IPS-NIHi7 (cell line): ENCODE results near the gene CD99.
A peak's percentile ranks its signal among the peaks of the same experiment; 100 is the strongest.

Experiments
- DNase-seq: peaks from one replicate; pipeline ENCODE4 v3.0.0; 2012; ENCODE audit warnings: mixed read lengths; ENCODE audit errors: extremely low spot score

Gene CD99, protein sequence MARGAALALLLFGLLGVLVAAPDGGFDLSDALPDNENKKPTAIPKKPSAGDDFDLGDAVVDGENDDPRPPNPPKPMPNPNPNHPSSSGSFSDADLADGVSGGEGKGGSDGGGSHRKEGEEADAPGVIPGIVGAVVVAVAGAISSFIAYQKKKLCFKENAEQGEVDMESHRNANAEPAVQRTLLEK

DNA sequence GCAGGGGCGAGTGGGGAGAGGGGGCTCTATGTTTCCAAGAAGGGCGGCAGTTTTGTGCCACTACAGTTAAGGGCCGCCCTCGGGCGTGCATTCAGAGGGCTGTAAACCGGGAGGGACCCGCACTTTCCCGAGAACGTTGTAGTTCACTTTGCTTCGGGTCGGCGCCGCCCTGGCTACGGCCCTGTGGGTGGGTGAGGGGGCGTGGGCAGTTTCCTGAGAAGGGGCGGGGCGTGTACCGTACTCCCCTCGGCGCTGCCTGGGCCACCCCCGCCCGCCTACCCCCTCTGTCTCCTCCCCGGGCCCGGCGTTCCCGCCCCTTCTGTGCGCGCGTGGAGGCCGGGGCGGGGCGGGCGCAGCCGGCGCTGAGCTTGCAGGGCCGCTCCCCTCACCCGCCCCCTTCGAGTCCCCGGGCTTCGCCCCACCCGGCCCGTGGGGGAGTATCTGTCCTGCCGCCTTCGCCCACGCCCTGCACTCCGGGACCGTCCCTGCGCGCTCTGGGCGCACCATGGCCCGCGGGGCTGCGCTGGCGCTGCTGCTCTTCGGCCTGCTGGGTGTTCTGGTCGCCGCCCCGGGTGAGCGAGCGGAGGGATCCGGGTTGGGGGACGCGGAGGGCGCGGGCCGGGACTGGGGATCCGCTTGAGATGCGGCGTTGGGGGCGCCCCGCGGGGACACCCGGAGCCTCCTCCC is at the start of gene CD99:
Gene CD99, plus strand, starts transcription at position 440 of the 687 bp plus-strand sequence. Its CDS starts 66 bp downstream, at position 506.
- peak; percentile 87 for DNase-seq

DNA sequence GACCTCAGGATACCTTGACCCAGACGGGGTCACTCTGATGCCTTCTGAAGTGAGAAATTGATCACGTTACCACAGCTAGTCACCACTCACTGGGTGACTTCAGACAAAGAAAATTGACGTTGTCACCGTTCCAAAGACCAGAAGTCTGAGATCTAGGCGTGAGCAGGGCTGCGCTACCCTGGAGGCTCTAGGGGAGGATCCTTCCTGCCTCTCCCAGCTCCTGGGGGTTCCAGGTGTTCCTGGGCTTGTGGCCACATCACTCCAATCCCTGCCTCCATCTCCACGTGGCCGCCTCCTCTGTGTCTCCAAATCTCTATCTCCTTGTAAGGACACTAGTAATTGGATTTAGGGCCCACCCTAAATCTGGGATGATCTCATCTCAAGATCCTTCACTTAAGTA is 48.9 kb upstream of the CD99 start:
- no peak for DNase-seq

DNA sequence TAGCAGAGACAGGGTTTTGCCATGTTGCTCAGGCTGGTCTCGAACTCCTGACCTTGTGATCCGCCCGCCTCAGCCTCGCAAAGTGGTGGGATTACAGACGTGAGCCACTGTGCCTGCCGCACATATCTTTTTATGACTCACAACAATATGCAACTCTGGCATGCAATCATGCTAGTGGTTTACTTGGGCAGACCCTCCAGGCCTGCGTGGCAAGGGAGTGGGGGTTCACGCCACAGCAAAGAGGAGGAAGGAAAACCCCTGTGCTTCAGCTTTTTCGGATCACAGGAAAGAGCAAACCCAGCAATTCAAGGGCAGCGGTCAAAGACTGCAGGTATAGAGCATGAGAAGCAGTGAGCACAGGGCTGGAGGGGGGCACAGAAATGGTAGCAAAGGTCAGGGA is 48.3 kb upstream of the CD99 start:
- DNase-seq = no peak

DNA sequence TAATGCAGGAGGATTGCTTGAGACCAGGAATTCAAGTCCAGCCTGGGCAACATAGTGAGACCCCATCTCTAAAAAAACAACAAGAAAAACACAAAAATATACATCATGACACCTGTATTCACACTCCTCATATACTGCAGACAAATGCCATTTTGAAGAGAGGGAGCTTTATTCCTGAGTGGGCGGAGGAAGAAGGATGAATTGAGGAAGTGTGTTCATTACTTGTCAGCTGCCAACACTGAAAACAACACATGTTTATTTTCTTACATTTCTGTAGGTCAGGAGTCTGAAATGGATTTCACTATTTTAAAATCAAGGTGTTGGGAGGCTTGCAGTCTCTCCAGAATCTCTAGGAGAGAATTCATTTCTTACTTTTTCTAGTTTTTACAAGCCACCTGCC is 47.2 kb upstream of the CD99 start:
- no peak for DNase-seq

DNA sequence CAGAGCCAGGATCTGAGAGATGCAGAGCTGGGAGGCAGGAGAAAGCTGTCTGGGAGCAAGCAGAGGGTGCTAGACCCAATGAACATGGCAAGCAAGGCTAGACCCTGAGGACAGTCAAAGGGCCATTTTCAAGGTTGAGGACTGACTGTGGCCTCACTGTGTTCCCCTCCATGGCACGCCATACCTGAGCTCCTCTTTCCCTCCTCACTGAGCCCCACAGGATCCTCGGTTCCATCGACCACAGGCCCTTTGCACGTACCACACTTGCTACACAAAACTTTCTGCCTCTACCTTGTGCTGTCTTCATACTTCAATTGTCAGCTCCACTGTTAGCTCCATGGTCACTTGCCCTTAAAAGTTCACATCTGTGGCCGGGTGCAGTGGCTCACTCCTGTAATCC is 45.5 kb upstream of the CD99 start:
- no peak for DNase-seq

DNA sequence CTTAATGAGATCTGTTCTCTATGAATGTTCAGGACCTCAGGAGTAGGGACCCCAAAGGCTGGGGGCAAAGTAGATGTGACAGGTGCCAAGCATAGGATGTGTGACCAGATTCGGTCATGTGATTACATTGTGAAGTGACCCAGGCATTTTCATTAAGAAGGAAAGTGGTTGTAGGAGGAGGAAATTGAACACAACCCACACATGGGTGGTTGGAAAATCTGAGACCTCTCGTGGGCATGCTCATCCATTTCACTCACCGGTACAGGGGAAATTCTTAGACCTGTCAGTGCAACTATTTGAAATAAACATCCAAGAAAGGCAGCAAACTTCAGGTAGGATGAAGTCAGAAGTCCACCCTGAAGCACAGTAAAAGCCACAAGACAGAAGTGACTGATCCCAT is 43.5 kb upstream of the CD99 start:
- DNase-seq = no peak

DNA sequence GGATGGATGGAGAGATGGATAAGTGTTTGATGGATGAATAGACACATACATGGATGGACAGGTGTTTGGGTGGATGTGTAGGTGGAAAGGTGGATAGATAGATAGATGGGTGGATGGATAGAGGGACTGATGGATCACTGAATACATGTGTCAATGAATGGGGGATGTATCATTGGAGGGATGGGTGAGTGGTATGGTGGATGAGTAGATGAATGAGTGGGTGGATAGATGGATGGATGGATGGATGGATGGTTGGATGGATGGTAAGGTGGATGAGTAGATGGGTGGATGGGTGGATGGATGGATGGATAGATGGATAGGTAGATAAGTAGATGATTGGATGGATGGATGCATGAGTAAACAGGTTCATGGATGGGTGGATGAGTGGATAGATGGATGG is 41.1 kb upstream of the CD99 start:
- DNase-seq = no peak

DNA sequence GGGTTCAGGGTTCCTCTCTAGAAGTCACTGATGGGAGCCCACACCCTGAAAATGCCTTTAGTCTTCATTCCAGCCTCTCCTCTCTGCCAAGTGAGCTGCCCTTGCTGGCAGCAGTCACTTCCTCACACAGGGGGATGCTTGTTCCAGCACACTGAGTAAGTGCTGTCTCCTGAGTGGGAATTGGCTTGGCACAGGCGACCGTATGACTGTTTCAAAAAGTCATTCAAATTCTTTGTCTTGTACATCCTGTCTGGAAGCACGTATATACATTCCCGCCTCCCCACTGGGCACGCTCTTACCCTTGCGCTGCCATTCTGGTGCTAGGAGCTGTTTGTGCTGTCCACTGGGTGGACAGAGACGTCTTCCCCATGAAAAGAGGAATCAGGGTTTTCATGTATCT is 40.2 kb upstream of the CD99 start:
- no peak for DNase-seq

DNA sequence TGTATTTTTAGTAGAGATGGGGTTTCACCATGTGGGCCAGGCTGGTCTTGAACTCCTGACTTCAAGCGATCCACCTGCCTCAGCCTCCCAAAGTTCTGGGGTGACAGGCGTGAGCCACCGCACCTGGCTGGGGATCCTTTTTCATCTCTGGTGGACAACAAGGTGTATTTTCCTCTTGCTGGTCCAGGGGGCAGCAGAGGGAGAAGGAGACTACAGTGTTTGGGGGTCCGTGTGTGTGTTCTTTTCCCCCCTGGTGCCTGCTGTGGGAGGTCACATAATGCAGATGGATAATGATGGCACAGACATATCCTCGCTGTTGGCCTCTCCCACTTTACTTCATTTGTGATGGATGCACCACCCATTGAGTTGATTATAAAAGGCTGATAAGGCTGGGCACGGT is 39.0 kb upstream of the CD99 start:
- peak; percentile 47 for DNase-seq

DNA sequence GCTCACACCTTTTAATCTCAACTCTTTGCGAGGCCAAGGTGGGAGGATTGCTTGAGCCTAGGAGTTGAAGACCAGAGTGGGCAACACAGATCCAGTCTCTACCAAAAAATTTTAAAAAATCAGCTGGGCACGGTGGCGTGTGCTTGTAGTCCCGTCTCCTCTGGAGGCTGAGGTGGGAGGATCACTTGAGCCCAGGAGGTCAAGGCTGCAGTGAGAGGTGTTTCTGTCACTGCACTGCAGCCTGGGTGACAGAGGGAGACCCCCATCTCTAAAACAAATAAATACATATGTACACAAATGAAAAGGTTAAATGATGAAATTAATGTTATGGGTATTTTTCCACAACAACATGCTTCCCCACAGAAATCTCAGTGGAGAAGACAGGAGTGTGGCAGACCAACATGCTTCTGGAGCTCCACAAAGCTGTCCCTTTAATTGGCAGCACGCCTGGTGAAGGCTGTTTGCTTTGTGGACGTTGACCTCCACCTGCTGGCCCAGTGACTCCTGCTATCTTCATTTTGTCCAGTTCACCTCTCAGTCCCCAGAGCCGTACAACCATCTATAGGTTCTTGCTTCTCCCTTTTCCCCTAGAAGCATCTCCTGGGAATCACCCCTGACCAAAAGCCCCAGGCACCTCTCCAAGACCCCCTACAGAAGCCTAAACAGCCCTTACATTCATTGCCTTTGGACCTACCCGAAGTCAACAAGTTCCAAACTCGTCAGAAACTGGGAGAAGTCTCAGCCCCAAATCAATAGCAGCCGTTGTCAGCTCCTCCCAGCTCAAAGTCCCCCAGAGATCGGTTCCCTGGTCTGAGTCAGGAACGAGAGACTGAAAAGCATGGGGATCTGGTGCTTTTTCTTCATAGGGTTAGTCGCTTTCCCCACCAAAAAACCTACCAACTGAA is 36.4 kb upstream of the CD99 start:
- no peak for DNase-seq

DNA sequence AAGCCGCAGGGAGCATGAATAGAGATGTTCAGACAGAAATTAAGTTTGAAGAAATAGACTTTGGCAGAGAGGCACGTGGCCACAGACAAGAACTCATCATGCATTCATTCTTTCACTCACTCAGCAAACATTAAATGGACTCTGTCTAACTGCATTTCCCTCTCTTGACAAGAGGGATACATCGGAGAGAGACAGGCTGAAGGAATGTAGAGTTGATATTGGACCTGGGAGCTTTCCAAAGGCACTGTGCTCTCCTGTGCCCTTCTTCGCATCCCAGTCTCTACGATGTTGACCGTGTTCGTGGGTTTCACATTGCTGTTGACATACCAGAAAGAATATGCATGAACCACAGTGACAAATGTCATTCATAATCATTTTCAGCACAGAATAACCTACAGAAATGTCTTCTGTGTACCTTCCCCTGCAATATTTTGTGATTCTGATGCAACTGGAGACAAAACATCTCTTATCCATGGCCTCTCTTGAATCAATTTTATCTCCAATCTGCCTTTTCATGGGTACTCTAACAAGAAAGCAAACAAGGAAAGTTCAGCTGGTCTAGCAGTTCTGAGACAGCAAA is 34.7 kb upstream of the CD99 start:
- no peak for DNase-seq

DNA sequence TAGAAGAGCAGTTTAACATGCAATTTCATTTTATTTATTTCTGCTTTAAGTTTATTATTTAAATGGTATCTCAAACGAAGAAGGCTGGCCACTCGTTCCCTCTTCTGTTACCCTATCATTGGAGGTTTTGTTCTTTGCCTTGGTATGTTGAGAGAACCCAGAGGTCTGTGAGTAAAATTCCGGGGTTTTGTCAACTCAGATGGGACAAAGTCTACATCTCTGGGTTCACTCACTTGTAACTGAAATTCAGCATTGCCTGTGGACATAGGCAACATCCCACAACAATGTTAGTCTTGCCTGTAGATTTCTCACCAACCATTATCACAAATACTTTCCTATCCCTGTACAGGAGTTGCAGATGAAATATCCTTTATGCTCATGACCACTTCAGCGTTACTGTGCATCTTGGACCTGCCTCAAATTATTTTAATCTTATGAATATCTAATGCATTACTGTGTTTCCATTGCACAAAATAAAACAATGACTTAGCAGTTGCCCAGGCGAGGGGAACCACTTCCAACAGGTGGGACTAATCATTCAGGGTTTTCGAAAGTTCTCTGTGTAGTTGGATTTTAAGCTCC is 33.5 kb upstream of the CD99 start:
- DNase-seq = no peak

DNA sequence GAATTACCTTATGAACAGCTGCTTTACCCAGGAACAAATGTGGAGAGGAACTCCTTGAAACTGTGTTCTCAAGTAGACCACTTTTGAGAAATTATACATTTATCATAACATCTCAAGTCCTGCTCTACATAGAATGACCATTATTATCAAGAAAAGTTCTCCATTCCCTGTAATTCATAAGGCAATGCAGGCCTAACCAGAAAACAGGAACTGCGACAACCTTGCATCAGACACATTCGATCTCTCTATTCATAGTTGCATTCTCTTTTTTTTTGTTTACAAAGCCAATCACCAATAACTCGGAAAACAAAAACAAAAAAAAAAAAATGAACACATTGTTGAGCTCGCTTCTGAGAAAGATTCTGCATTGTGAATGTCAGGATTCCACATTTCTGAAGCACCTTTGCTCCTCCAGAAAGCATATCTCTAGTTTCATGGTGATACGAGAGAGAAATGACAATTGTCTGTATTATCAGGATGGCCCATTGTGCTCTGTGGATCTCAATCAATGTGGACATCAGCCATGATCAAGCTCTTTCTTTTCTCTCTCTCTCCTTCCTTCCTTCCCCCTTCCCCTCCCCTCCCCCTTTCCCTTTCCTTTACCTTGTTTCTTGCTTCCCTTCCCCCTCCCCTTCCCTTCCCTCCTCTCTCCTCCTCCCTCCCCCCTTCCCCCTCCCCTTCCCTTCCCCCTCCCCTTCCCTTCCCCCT is 32.4 kb upstream of the CD99 start:
- DNase-seq = no peak

DNA sequence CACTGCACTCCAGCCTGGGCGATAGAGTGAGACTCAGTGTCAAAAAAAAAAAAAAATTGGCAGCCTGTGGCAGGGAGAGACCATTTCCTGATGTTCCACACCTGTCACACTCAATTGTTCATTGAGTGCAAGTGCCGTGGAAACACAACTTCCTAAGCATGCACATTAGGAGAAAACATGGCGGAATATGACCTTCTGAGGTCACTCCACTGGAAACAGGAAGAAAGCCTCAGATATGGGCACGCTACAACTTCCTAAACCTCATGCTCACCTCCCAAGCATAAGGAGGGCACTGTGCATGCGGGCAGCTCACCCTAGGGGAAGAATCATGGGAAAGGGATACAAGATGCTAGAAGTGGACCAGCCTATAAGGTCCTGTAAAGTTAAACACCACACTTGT is 28.5 kb upstream of the CD99 start:
- DNase-seq = no peak

DNA sequence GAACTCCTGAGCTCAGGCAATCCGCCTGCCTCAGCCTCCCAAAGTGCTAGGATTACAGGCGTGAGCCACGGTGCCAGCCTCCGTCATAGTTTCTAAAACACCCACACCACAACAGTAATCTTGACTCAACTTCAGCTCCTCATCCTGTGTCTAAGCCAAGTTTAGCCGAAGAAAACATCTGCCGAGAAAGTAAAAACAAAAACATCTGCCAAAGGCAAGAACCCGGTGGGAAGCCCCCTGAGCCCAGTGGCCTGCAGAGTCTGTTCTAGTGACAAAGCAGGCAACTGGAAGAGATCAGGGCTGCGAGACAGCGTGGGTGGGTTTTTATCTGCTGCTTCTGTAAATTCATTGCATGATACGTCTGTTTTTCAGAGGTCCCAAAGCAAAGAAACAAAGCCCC is 26.6 kb upstream of the CD99 start:
- DNase-seq = peak; percentile 32

DNA sequence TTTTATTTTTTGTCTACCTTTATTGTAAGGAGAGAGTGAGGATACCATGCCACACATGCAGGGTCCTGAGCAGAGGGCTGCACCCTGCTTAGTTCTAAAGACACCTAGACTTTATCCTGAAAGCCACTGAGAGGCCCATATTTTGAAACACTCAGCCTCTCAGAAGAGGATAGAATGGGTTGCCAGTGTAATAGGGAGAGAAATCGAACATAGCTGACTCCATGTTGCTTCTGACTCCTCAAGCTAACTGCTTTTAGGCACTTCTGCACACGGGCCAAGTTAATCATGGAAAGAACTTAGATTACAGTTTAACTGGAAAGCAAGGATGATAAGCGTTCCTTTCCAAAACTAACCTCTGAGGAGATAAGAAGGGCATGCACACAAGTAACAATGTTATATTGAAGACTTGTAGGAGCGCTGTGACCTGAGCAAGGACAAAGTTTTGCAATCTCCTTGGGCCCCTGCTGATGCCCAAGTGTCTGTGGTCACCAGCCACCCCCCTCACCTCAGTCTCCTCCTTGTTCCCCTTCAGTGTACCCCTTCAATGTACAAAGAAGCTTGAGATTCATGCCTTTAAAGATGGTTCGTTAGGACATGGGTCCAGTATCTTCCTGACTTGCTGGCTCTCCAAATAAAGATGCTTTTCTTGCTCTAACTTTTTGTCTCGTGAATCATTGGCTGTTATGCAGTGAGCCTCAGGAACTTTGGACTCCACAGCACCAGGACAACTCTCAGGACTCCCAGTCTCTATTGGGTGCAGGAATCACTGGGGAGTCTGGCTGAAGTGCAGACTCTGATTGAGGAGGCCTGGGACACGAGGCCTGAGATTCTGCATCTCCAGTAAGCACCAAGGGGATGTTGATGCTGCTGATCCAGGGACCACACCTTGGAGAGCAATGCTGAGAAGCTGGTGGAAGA is 25.4 kb upstream of the CD99 start:
- DNase-seq = no peak

DNA sequence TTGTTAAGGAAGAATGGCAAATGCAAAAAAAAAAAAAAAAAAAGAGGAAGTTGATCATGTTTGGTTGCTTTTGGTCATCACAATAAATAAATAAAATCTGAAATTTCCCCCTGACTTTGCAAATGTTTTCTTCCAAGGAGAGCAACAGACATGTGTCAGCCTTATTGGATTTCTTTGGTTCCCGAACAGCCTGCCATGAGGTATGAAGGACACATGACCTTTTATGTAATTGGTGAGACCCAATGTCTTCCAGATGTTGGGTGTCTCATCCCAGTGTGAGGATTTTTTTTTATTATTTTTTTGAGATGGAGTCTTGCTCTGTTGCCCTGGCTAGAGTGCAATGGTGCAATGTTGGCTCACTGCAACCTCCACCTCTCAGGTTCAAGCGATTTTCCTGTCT is 24.6 kb upstream of the CD99 start:
- no peak for DNase-seq

DNA sequence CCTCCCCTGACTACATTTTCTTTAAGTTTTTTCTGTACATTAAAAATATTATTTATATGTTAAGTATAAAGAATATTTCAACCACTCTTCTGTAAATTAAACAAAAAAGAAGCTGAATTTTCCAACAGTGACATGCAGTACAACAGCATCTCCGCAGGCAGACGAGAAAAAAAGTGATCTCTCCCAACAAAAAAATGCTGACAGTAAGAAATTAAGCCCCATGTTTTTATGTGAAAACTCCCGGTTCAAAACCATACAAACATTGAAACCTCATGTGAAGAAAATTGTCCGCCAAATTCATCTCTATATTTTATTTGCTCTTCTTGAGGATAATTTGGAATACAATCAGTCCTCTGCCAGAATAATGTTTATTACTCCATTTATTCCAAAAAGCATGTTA is 20.1 kb upstream of the CD99 start:
- no peak for DNase-seq

DNA sequence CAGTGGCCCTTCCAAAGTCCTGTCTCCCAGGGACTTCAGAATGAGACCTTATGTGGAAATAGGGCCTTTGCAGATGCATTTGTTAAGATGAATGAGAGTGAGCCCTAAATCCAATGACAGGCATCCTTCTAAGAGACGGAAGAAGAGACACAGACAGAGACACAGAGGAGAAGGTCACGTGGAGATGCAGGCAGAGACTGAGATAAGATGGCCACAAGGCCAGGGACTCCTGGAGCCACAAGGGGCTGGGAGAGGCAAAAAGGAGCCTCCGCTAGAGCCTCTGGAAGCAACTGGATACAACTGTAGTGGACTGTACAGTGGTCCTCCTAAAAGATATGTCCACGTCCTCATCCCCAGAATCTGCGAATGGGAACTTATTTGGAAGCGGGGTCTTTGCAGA is 19.0 kb upstream of the CD99 start:
- DNase-seq = no peak

DNA sequence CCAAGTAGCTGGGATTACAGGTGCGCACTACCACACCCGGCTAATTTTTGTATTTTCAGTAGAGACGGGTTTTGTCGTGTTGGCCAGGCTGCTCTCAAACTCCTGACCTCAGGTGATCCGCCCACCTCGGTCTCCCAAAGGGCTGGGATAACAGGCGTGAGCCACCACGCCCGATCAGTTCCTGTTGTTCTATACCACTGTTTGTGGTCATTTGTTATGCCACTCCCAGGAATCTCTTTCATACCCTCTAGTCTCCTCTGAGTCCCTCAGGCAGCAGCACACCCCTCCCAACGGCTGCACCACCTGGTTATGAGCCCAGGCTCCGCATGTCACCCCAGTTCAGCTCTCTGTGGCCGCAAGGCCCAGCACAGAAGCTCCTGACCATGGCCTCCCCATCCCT is 17.5 kb upstream of the CD99 start:
- DNase-seq = no peak
